ENCODE results near the gene CHL1.

CHL1 gene

GRCh38 chr3:312911-313310, 116.3 kb downstream of the CHL1 start:
- DNase-seq (ENCODE audit: low read depth, low spot score), result no peak
- no peak overlapping the region for H3K4me3 ChIP-seq (ENCODE audit: low read length)

- H3K4me3 ChIP-seq (ENCODE audit: low read length), result no peak overlapping the region
- DNase-seq (ENCODE audit: low read depth, low spot score), result no peak
Measured at GRCh38 chr3:317012-317411, 120.4 kb downstream of the CHL1 start.

GRCh38 chr3:318903-319302, 122.3 kb downstream of the CHL1 start:
- H3K4me3 ChIP-seq (ENCODE audit: low read length), result no peak overlapping the region
- DNase-seq (ENCODE audit: low read depth, low spot score), result no peak

GRCh38 chr3:324423-324822, 127.9 kb downstream of the CHL1 start:
- DNase-seq (ENCODE audit: low read depth, low spot score), result no peak
- H3K4me3 ChIP-seq (ENCODE audit: low read length), result no peak overlapping the region

DNA sequence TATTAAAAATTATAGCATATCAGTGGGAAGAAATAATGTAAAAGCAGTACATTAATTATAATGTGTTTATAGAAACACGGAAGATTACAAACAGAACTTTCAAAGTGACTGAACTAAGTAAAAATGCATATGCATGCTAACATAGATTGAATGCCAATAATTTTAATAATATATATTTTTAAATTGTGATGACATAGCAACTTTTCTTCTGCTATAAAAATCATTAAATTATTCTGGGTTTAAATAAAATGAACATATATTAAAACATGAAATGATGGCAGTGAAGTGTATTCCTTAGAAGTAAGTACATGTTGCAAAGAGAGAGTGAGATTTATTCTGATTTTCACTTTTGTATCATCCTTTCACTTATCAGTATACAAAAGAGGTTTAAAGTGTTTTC, 128.9 kb downstream of the CHL1 start:
- H3K4me3 ChIP-seq (ENCODE audit: low read length), result no peak overlapping the region
- DNase-seq (ENCODE audit: low read depth, low spot score), result no peak

- H3K4me3 ChIP-seq (ENCODE audit: low read length), result no peak overlapping the region
- DNase-seq (ENCODE audit: low read depth, low spot score), result no peak
Measured at GRCh38 chr3:330494-331115, 134.0 kb downstream of the CHL1 start.

GRCh38 chr3:331881-332280, 135.3 kb downstream of the CHL1 start:
- no peak overlapping the region for H3K4me3 ChIP-seq (ENCODE audit: low read length)
- DNase-seq (ENCODE audit: low read depth, low spot score), result no peak

DNA sequence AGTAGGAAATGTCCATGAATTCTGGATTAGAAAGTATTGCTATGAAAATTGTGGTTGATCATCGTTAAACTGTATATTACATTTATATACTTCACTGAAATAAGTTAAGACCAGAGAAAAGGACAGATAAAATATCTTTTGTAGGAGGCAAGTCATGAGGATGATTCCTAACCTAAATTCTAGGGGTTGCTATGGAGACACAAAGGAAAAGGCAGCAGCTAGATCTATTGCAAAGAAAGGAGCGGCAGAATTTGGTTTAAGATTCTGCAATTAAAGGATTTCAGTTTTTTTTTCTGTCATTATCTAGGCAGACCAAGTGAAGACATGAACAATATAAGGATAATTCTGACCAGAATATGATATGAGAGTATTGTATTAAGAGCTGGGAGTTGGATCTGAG, 136.1 kb downstream of the CHL1 start:
- no peak for DNase-seq (ENCODE audit: low read depth, low spot score)
- no peak overlapping the region for H3K4me3 ChIP-seq (ENCODE audit: low read length)

DNA sequence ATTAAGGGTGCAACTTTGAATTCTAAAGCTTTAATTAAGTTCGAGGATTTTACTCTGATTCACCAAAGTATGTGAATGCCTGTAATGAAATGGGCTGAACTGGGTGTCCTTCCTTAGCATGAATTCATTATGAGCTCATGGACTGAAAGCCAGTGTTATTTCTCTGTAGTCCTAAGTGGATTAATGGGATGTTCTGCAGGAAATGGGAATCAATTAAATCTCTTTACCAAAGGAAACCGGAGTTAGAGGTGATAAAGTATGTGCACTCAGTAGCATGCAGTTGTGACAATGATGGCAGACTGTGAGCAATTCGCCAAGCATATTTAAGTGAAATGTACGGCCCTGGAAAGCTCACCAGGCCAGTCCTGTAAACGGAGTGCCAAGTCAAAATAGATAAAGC, 138.7 kb downstream of the CHL1 start:
- no peak for DNase-seq (ENCODE audit: low read depth, low spot score)
- no peak overlapping the region for H3K4me3 ChIP-seq (ENCODE audit: low read length)

- no peak overlapping the region for H3K4me3 ChIP-seq (ENCODE audit: low read length)
- no peak for DNase-seq (ENCODE audit: low read depth, low spot score)
Measured at GRCh38 chr3:339351-339750, 142.8 kb downstream of the CHL1 start.

DNA sequence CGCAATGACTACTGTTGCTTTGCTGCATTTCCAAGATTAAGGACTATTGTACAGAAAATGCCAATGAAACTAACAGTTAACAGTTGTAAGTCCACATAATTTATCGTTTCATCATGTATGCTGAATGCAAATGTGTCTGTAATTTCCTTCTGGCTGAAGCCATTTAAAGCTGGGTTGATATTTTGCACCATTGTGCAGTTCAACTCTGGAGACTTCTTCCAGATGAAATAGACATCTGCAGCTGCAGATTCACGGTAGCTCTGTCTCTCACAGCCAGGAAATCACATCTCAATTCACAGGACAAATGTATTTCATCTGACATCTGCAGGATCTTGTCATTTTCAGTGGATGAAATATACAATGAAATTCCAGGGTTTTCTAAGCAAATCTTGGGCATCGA, 145.4 kb downstream of the CHL1 start:
- H3K4me3 ChIP-seq (ENCODE audit: low read length), result no peak overlapping the region
- no peak for DNase-seq (ENCODE audit: low read depth, low spot score)

GRCh38 chr3:346186-346585, 149.6 kb downstream of the CHL1 start:
- H3K4me3 ChIP-seq (ENCODE audit: low read length), result no peak overlapping the region
- no peak for DNase-seq (ENCODE audit: low read depth, low spot score)

DNA sequence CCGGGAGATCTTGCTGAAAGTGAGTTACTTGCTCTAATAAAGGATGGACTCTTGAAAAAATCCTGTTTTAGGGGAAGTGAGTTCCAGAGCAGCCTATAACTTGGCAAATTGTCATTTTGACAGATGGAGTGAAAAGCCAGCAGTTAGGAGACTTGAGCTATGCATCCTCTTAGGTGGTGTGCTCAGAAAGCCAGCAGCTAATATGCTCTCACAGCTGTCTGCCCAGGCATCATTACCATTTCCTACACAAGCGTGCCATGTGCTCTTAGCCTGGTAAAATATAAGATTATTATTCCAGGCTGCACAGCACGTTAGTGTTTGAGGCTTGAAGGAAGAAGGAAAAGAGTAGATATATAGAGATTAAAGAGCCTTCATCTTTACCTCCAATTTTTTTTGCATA, 151.0 kb downstream of the CHL1 start:
- no peak overlapping the region for H3K4me3 ChIP-seq (ENCODE audit: low read length)
- DNase-seq (ENCODE audit: low read depth, low spot score), result no peak

GRCh38 chr3:350871-351371, 154.4 kb downstream of the CHL1 start:
- H3K4me3 ChIP-seq (ENCODE audit: low read length), result no peak overlapping the region
- no peak for DNase-seq (ENCODE audit: low read depth, low spot score)

GRCh38 chr3:352599-352998, 156.0 kb downstream of the CHL1 start:
- H3K4me3 ChIP-seq (ENCODE audit: low read length), result no peak overlapping the region
- DNase-seq (ENCODE audit: low read depth, low spot score), result no peak

- no peak for DNase-seq (ENCODE audit: low read depth, low spot score)
- H3K4me3 ChIP-seq (ENCODE audit: low read length), result no peak overlapping the region
Measured at GRCh38 chr3:353191-353739, 156.7 kb downstream of the CHL1 start.

DNA sequence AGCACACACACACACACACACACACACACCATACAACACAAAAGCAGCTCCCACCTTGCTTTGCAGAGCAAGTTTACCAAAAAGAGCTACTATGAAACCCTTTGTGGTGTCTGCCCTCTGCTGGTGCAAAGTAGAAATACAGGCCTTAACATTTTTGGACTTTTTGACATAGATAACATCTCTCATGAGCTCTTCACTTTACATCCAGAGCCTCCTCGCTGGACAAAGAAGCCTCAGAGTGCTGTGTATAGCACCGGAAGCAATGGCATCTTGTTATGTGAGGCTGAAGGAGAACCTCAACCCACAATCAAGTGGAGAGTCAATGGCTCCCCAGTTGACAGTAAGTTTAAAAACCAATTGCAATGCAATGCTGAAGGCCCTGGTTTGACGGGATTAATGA, 157.9 kb downstream of the CHL1 start:
- H3K4me3 ChIP-seq (ENCODE audit: low read length), result no peak overlapping the region
- peak; percentile 52 for DNase-seq (ENCODE audit: low read depth, low spot score)

DNA sequence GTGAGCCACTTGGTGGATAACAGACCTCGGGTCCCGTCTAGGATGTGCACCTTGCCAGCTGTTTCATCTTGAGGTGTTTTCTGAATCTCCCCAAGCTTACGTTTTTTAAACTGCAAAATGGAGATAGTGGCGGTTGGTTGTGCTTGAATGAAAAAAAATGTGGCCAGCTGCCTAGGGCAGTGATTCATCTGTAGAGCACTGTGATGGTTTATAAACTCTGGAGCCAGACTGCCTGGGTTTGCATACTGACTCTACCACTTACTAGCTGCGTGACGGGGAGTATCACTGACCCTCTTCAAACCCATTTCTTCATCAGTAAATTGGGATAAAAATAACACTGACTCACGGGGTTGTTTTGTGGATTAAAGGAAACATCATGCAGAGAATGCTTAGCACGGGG, 159.1 kb downstream of the CHL1 start:
- H3K4me3 ChIP-seq (ENCODE audit: low read length), result no peak overlapping the region
- no peak for DNase-seq (ENCODE audit: low read depth, low spot score)

DNA sequence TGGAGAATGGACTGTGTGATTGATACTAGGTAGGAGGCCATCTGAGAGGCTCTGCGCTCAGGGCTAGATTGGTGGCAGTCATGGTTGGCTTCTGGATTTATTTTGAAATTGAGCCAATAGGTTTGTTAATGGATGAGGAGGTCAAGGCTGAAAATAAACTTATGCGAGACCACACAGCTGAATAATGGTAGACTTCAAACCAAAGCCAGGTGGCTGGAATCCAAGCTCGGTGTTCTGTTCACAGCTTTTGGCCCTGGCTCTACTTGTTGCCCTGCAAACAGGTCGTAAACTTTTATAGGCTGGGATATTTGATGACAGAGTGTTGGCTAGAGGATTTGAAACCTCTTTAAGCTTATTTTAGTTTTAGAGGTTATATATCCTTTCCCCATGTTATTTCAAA, 160.4 kb downstream of the CHL1 start:
- DNase-seq (ENCODE audit: low read depth, low spot score), result no peak
- H3K4me3 ChIP-seq (ENCODE audit: low read length), result no peak overlapping the region

GRCh38 chr3:359672-360071, 163.1 kb downstream of the CHL1 start:
- no peak for DNase-seq (ENCODE audit: low read depth, low spot score)

GRCh38 chr3:362681-363338, 166.2 kb downstream of the CHL1 start:
- H3K4me3 ChIP-seq (ENCODE audit: low read length), result no peak overlapping the region
- no peak for DNase-seq (ENCODE audit: low read depth, low spot score)

More at GRCh38 chr3:359672-360071, 163.1 kb downstream of the CHL1 start:
- H3K4me3 ChIP-seq (ENCODE audit: low read length), result no peak overlapping the region

All from Jurkat, Clone E6-1 (cell line).